ENCODE results near the gene AGAP3. TPM values are rescaled to one million over a fixed set of nuclear protein-coding genes. Genes with fewer than 3 reads are reported as not detected.

AGAP3 gene
- total RNA-seq, 1 experiment from 2014 or later, result 70.2 TPM

- Mint-ChIP-seq H3K36me3 (ENCODE audit: insufficient read depth, unreplicated experiment) (peaks cover 62% of the 10 kb centered on the region), H3K9me3 (ENCODE audit: unreplicated experiment) (no peaks in the 10 kb centered on the region), H3K27ac (ENCODE audit: unreplicated experiment) (peak overlapping the region; percentile 51), H3K27me3 (ENCODE audit: insufficient read depth, unreplicated experiment) (no peaks in the 10 kb centered on the region), H3K4me3 (ENCODE audit: unreplicated experiment) (peak overlapping the region; percentile 95), H3K4me1 (ENCODE audit: low read depth, unreplicated experiment) (peaks cover 14% of the 10 kb centered on the region)
- CTCF ChIA-PET, result interaction anchor here (0.6 to 2.0 kb wide), 16 partner anchors 15 to 1555 kb away, joined by 3 to 21 read pairs (median 4); partner anchors contain the start of genes ABCB8 and FASTK
- DNase-seq, result peak; percentile 96 to 97
- peaks cover 5% of the 10 kb centered on the region for H3K36me3 ChIP-seq (ENCODE audit: control insufficient read depth, insufficient read depth, low read length)
- no peak for TF ChIP-seq CTCF (IDR thresholded peaks at IDR 0.05; ENCODE audit: insufficient read depth in 1 of 2, low read depth in 1 of 2, low read length in 1 of 2, severe bottlenecking in 1 of 2, unreplicated experiment in 1 of 2)
- H3K9me3 ChIP-seq, result no peaks in the 10 kb centered on the region
- POLR2A ChIA-PET, result interaction anchor here (0.5 to 2.1 kb wide), 13 partner anchors 8 to 607 kb away, joined by 3 to 25 read pairs (median 4); partner anchors contain the start of genes ABCB8, ABCF2, FASTK and TMUB1
- intact Hi-C loops (cut with micrococcal nuclease; ENCODE audit: unreplicated experiment), result loop anchor here (1.0 kb wide), 3 partner anchors 18 to 51 kb away; partner anchors contain the start of genes ABCB8 and FASTK
- H3K4me1 ChIP-seq, result peaks cover 31% of the 10 kb centered on the region
- H3K27me3 ChIP-seq (replicated peaks; ENCODE audit: control insufficient read depth, insufficient read depth, low read length), result no peaks in the 10 kb centered on the region
- BruUV-seq (replicated peaks), result no TSS peak
- peak overlapping the region; percentile 61 for H3K4me3 ChIP-seq (ENCODE audit: low read depth, low read length)
Measured at GRCh38 chr7:151062399-151063211, 23.7 kb upstream of the AGAP3 start.

GRCh38 chr7:151063212-151063561 is 23.1 kb upstream of the AGAP3 start:
- Mint-ChIP-seq H3K4me1 (ENCODE audit: low read depth, unreplicated experiment) (peaks cover 14% of the 10 kb centered on the region), H3K27ac (ENCODE audit: unreplicated experiment) (peak overlapping the region; percentile 51), H3K9me3 (ENCODE audit: unreplicated experiment) (no peaks in the 10 kb centered on the region), H3K27me3 (ENCODE audit: insufficient read depth, unreplicated experiment) (no peaks in the 10 kb centered on the region), H3K4me3 (ENCODE audit: unreplicated experiment) (peak overlapping the region; percentile 95), H3K36me3 (ENCODE audit: insufficient read depth, unreplicated experiment) (peaks cover 67% of the 10 kb centered on the region)
- no TSS peak for BruUV-seq (replicated peaks)
- ChIA-PET CTCF (interaction anchor here (0.6 to 2.0 kb wide), 10 partner anchors 18 to 189 kb away, joined by 3 to 21 read pairs (median 6); partner anchors contain the start of genes ABCB8 and FASTK), POLR2A (interaction anchor here (0.6 to 2.1 kb wide), 9 partner anchors 8 to 178 kb away, joined by 3 to 25 read pairs (median 6); partner anchors contain the start of genes ABCB8, FASTK and TMUB1)
- peaks cover 37% of the 10 kb centered on the region for H3K4me1 ChIP-seq
- peaks cover 5% of the 10 kb centered on the region for H3K36me3 ChIP-seq (ENCODE audit: control insufficient read depth, insufficient read depth, low read length)
- TF ChIP-seq CTCF (IDR thresholded peaks at IDR 0.05; ENCODE audit: insufficient read depth in 1 of 2, low read depth in 1 of 2, low read length in 1 of 2, severe bottlenecking in 1 of 2, unreplicated experiment in 1 of 2), result no peak
- intact Hi-C loops (cut with micrococcal nuclease; ENCODE audit: unreplicated experiment), result no loop called here
- no peaks in the 10 kb centered on the region for H3K9me3 ChIP-seq
- DNase-seq, result peak; percentile 60 to 74
- no peaks in the 10 kb centered on the region for H3K27me3 ChIP-seq (replicated peaks; ENCODE audit: control insufficient read depth, insufficient read depth, low read length)
- H3K4me3 ChIP-seq (ENCODE audit: low read depth, low read length), result peak overlapping the region; percentile 61

GRCh38 chr7:151064454-151064853 is 21.8 kb upstream of the AGAP3 start:
- intact Hi-C loops (cut with micrococcal nuclease; ENCODE audit: unreplicated experiment), result no loop called here
- Histone ChIP-seq H3K36me3 (ENCODE audit: control insufficient read depth, insufficient read depth, low read length) (peaks cover 5% of the 10 kb centered on the region), H3K9me3 (no peaks in the 10 kb centered on the region), H3K4me1 (peaks cover 40% of the 10 kb centered on the region), H3K4me3 (ENCODE audit: low read depth, low read length) (no peak overlapping the region), H3K27me3 (replicated peaks; ENCODE audit: control insufficient read depth, insufficient read depth, low read length) (no peaks in the 10 kb centered on the region)
- TF ChIP-seq CTCF (IDR thresholded peaks at IDR 0.05; ENCODE audit: insufficient read depth in 1 of 2, low read depth in 1 of 2, low read length in 1 of 2, severe bottlenecking in 1 of 2, unreplicated experiment in 1 of 2), result no peak
- POLR2A ChIA-PET, result no interaction called here
- Mint-ChIP-seq H3K4me1 (ENCODE audit: low read depth, unreplicated experiment) (peaks cover 14% of the 10 kb centered on the region), H3K27ac (ENCODE audit: unreplicated experiment) (no peak overlapping the region), H3K4me3 (ENCODE audit: unreplicated experiment) (no peak overlapping the region), H3K27me3 (ENCODE audit: insufficient read depth, unreplicated experiment) (no peaks in the 10 kb centered on the region), H3K9me3 (ENCODE audit: unreplicated experiment) (no peaks in the 10 kb centered on the region), H3K36me3 (ENCODE audit: insufficient read depth, unreplicated experiment) (peaks cover 73% of the 10 kb centered on the region)
- CTCF ChIA-PET, result no interaction called here
- DNase-seq, result no peak
- BruUV-seq (replicated peaks), result no TSS peak

Measured in Caco-2 (cell line).